HepG2 (cell line): ENCODE data around the gene FITM1. TPM values are rescaled to one million over a fixed set of nuclear protein-coding genes. Genes with fewer than 3 reads are reported as not detected.

Source experiments
- ARNTL ChIP-seq: sonication (generic); formaldehyde crosslinking; IDR thresholded peaks from 2 replicates; pipeline ENCODE4 v1.4.0; 2020; ENCODE audit warnings: mild to moderate bottlenecking, missing genetic modification reagents
- ATF6 ChIP-seq: sonication (generic); formaldehyde crosslinking; conservative IDR thresholded peaks from 2 replicates; pipeline ENCODE4 v1.4.0; 2020; ENCODE audit warnings: missing genetic modification reagents
- FIP1L1 ChIP-seq: fragments of 200-400 bp; formaldehyde crosslinking; IDR thresholded peaks from 2 replicates; pipeline ENCODE4 v1.6.1; 2018; ENCODE audit warnings: low read depth, mild to moderate bottlenecking, low read length, moderate library complexity, borderline replicate concordance; ENCODE audit not compliant: insufficient read depth
- HMGA1 ChIP-seq: sonication (generic); formaldehyde crosslinking; conservative IDR thresholded peaks from 2 replicates; pipeline ENCODE4 v1.4.0; 2020; ENCODE audit warnings: missing genetic modification reagents
- IRX3 ChIP-seq: sonication (generic); formaldehyde crosslinking; IDR thresholded peaks from 2 replicates; pipeline ENCODE4 v1.8.1; 2023; ENCODE audit warnings: mild to moderate bottlenecking, low read depth, missing genetic modification reagents, borderline replicate concordance
- KDM4B ChIP-seq: sonication (generic); formaldehyde crosslinking; IDR thresholded peaks from 2 replicates; pipeline ENCODE4 v1.4.0; 2020; ENCODE audit warnings: missing genetic modification reagents
- MIXL1 ChIP-seq: IDR thresholded peaks from 2 replicates; pipeline ENCODE4 v1.6.1; 2016
- MLXIP ChIP-seq: sonication (generic); formaldehyde crosslinking; IDR thresholded peaks from 2 replicates; pipeline ENCODE4 v1.9.0; 2021; ENCODE audit warnings: missing genetic modification reagents, borderline replicate concordance
- MXD3 ChIP-seq: IDR thresholded peaks from 2 replicates; pipeline ENCODE4 v1.6.1; 2016; ENCODE audit warnings: mild to moderate bottlenecking, missing biosample characterization, missing genetic modification reagents
- MYC ChIP-seq: sonication (generic); formaldehyde crosslinking; IDR thresholded peaks from 2 replicates; pipeline ENCODE4 v1.9.0; 2021; ENCODE audit warnings: missing genetic modification reagents, borderline replicate concordance
- NCOA1 ChIP-seq: sonication (generic); formaldehyde crosslinking; IDR thresholded peaks from 2 replicates; pipeline ENCODE4 v1.9.0; 2021; ENCODE audit warnings: missing genetic modification reagents
- NFATC3 ChIP-seq: sonication (generic); formaldehyde crosslinking; IDR thresholded peaks from 2 replicates; pipeline ENCODE4 v1.5.1; 2020; ENCODE audit warnings: mild to moderate bottlenecking, missing genetic modification reagents
- PHF20 ChIP-seq: sonication (generic); formaldehyde crosslinking; IDR thresholded peaks from 2 replicates; pipeline ENCODE4 v1.5.0; 2020; ENCODE audit warnings: mild to moderate bottlenecking, missing genetic modification reagents
- REPIN1 ChIP-seq: sonication (generic); formaldehyde crosslinking; IDR thresholded peaks from 2 replicates; pipeline ENCODE4 v1.8.0; 2022; ENCODE audit warnings: missing genetic modification reagents, low read depth, mild to moderate bottlenecking, borderline replicate concordance
- SIN3A ChIP-seq: IDR thresholded peaks from 2 replicates; pipeline ENCODE4 v1.6.1; 2011; ENCODE audit warnings: low read depth, mild to moderate bottlenecking, control low read depth, low read length, borderline replicate concordance
- SRSF9 ChIP-seq: fragments of 200-400 bp; formaldehyde crosslinking; IDR thresholded peaks from 2 replicates; pipeline ENCODE4 v1.6.1; 2018; ENCODE audit warnings: borderline replicate concordance, mild to moderate bottlenecking, low read depth, low read length; ENCODE audit not compliant: insufficient read depth, poor library complexity, severe bottlenecking
- ZBTB38 ChIP-seq: sonication (generic); formaldehyde crosslinking; IDR thresholded peaks from 2 replicates; pipeline ENCODE4 v1.5.1; 2020; ENCODE audit warnings: mild to moderate bottlenecking, missing genetic modification reagents
- ZBTB7A ChIP-seq: sonication (generic); formaldehyde crosslinking; IDR thresholded peaks from 2 replicates; pipeline ENCODE4 v1.8.0; 2022; ENCODE audit warnings: mild to moderate bottlenecking, missing genetic modification reagents
- ZNF557 ChIP-seq: sonication (generic); formaldehyde crosslinking; IDR thresholded peaks from 2 replicates; pipeline ENCODE4 v1.4.0; 2020; ENCODE audit warnings: missing genetic modification reagents
- ZNF558 ChIP-seq: sonication (generic); formaldehyde crosslinking; IDR thresholded peaks from 2 replicates; pipeline ENCODE4 v1.9.0; 2022; ENCODE audit warnings: mild to moderate bottlenecking, missing genetic modification reagents, borderline replicate concordance
- ZNF619 ChIP-seq: sonication (generic); formaldehyde crosslinking; IDR thresholded peaks from 2 replicates; pipeline ENCODE4 v1.4.0; 2020; ENCODE audit warnings: mild to moderate bottlenecking, missing genetic modification reagents
- ZNF629 ChIP-seq: sonication (generic); formaldehyde crosslinking; conservative IDR thresholded peaks from 2 replicates; pipeline ENCODE4 v1.5.0; 2020; ENCODE audit warnings: missing genetic modification reagents
- polyA plus RNA-seq, 8 experiments: library from polyadenylated mRNA; depleted of rRNA in 3 of 8; stranded (reverse) in 7 of 8; unstranded in 1 of 8; fragments of >200 nt; fragmentation: Illumina TruSeq in 4 of 8; extraction: Trizol in 4 of 8; gene quantifications; 2 replicates each; pipeline versions ENCODE4 v1.2.1 to v1.2.3, GENCODE V29; 2011 to 2016; ENCODE audit warnings: low read depth in 4 of 8, missing spikeins in 1 of 8, mixed read lengths in 1 of 8; ENCODE audit not compliant: insufficient read depth in 1 of 8
- total RNA-seq, 5 experiments: library from RNA; depleted of rRNA; stranded (reverse); fragments of >200 nt; fragmentation: Illumina TruSeq; extraction: Trizol; gene quantifications; 2 replicates each; pipeline ENCODE4 v1.2.3, GENCODE V29; 2016; ENCODE audit warnings: low read depth in 1 of 5
- TF ChIP-seq, protein P1 (sequence below): sonication (generic); formaldehyde crosslinking; IDR thresholded peaks from 2 replicates; pipeline ENCODE4 v1.5.0; 2020; ENCODE audit warnings: missing genetic modification reagents

The FITM1 gene
- total and polyA plus RNA-seq, 2 of the 13 experiments (the other 11 are each of a cell fraction or from before 2014, with no cell fraction given) = 2.7 to 5.8 TPM

DNA sequence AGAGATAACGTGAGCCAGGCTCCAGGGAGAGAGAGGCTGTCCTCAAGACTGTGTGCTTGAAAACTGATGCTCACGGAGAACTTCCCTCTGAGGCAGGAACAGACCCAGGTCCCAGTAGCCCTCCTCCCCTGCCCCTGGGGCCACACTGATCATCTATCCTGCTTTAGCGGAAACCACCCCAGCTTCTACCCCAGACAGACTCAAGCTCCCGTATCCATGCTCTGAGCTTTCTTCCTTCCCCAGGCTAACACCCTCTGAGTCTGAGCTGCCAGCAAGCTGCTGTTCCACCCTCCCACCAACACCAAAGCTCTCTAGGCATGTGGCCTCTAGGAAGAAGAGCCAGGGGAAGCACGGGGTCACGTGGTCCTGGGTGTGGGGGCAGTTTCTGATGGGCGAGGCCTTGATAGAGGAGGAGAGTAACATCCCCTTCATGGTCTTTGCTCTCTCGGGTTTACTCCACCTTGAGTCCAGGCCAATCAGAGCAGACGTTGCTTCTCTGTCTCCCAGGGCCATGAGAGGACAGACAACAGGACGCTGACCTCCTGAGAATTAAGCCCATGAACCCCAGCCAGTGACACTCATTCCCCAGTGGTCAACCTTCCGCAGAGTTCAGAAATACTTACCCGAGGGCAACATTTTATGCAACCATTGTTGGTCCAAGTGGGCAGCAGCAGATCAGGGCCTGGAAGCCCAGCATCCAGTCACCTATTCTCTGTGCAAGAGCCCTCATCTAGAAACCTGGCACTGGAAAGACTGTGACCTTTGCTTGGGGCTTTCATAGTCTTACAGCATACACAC is 35.0 kb upstream of the FITM1 start (continued):
- TF ChIP-seq ATF6 (no peak; the same call in 1 of the 2 replicates), ARNTL (peak; percentile 100), MIXL1 (CRISPR knock-in tag) (peak; percentile 97), IRX3 (CRISPR knock-in tag) (peak; percentile 97), MXD3 (peak; percentile 99), ZNF557 (CRISPR knock-in tag) (peak; percentile 99), ZBTB38 (CRISPR knock-in tag) (peak; percentile 95), FIP1L1 (peak; percentile 98), ZNF558 (CRISPR knock-in tag) (no peak), ZBTB7A (CRISPR knock-in tag) (no peak), MYC (CRISPR knock-in tag) (peak; percentile 100), REPIN1 (CRISPR knock-in tag) (peak; percentile 100), ZNF619 (CRISPR knock-in tag) (peak; percentile 99), HMGA1 (CRISPR knock-in tag) (no peak), NFATC3 (CRISPR knock-in tag) (no peak; the same call in none of the 2 replicates), ZNF629 (CRISPR knock-in tag) (peak; percentile 2; the same call in 1 of the 2 replicates), SRSF9 (no peak), NCOA1 (CRISPR knock-in tag) (no peak), PHF20 (CRISPR knock-in tag) (no peak), SIN3A (peak; percentile 97), MLXIP (CRISPR knock-in tag) (peak; percentile 94), KDM4B (CRISPR knock-in tag) (peak; percentile 86; the same call in 1 of the 2 replicates)
- TF ChIP-seq, protein P1, sequence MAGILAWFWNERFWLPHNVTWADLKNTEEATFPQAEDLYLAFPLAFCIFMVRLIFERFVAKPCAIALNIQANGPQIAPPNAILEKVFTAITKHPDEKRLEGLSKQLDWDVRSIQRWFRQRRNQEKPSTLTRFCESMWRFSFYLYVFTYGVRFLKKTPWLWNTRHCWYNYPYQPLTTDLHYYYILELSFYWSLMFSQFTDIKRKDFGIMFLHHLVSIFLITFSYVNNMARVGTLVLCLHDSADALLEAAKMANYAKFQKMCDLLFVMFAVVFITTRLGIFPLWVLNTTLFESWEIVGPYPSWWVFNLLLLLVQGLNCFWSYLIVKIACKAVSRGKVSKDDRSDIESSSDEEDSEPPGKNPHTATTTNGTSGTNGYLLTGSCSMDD = no peak; the same call in 1 of the 2 replicates
